ENCODE measurements around the gene SLX4.

Gene SLX4

GRCh38 chr16:3578121-3578520 is 33.3 kb downstream of the SLX4 start:
- TF ChIP-seq POLR2AphosphoS5 (IDR thresholded peaks at IDR 0.05; ENCODE audit: low read depth, low read length): no peak
- no peak for TF ChIP-seq FOXP2 (optimal IDR thresholded peaks at IDR 0.05; ENCODE audit: borderline replicate concordance, extremely low read depth, extremely low read length, insufficient read depth)
- TF ChIP-seq TAF1 (IDR thresholded peaks at IDR 0.05; ENCODE audit: borderline replicate concordance, insufficient read depth, low read length): no peak
- no peak for TF ChIP-seq SIN3A (IDR thresholded peaks at IDR 0.05; ENCODE audit: borderline replicate concordance, insufficient read depth, low read length)
- no peak for TF ChIP-seq REST (IDR thresholded peaks at IDR 0.05; ENCODE audit: insufficient read depth in 1 of 2, low read depth in 2 of 2, low read length in 2 of 2)

- TF ChIP-seq POLR2AphosphoS5 (IDR thresholded peaks at IDR 0.05; ENCODE audit: low read depth, low read length) (no peak), REST (IDR thresholded peaks at IDR 0.05; ENCODE audit: insufficient read depth in 1 of 2, low read depth in 2 of 2, low read length in 2 of 2) (no peak), SIN3A (IDR thresholded peaks at IDR 0.05; ENCODE audit: borderline replicate concordance, insufficient read depth, low read length) (no peak), FOXP2 (optimal IDR thresholded peaks at IDR 0.05; ENCODE audit: borderline replicate concordance, extremely low read depth, extremely low read length, insufficient read depth) (peak; percentile 55), TAF1 (IDR thresholded peaks at IDR 0.05; ENCODE audit: borderline replicate concordance, insufficient read depth, low read length) (no peak)
Measured at GRCh38 chr16:3577302-3577752, 34.1 kb downstream of the SLX4 start, which contains the start of gene NLRC3. TSS of gene NLRC3 (minus strand) at chr16:3577403. CDS start at chr16:3565036, 12,367 bp downstream.

GRCh38 chr16:3576211-3576610 is 35.2 kb downstream of the SLX4 start:
- TF ChIP-seq REST (IDR thresholded peaks at IDR 0.05; ENCODE audit: insufficient read depth in 1 of 2, low read depth in 2 of 2, low read length in 2 of 2) (no peak), TAF1 (IDR thresholded peaks at IDR 0.05; ENCODE audit: borderline replicate concordance, insufficient read depth, low read length) (no peak), POLR2AphosphoS5 (IDR thresholded peaks at IDR 0.05; ENCODE audit: low read depth, low read length) (no peak), SIN3A (IDR thresholded peaks at IDR 0.05; ENCODE audit: borderline replicate concordance, insufficient read depth, low read length) (no peak), FOXP2 (optimal IDR thresholded peaks at IDR 0.05; ENCODE audit: borderline replicate concordance, extremely low read depth, extremely low read length, insufficient read depth) (no peak)

GRCh38 chr16:3575491-3575890 is 35.9 kb downstream of the SLX4 start:
- TF ChIP-seq REST (IDR thresholded peaks at IDR 0.05; ENCODE audit: insufficient read depth in 1 of 2, low read depth in 2 of 2, low read length in 2 of 2): no peak
- no peak for TF ChIP-seq TAF1 (IDR thresholded peaks at IDR 0.05; ENCODE audit: borderline replicate concordance, insufficient read depth, low read length)
- TF ChIP-seq SIN3A (IDR thresholded peaks at IDR 0.05; ENCODE audit: borderline replicate concordance, insufficient read depth, low read length): no peak
- no peak for TF ChIP-seq POLR2AphosphoS5 (IDR thresholded peaks at IDR 0.05; ENCODE audit: low read depth, low read length)
- TF ChIP-seq FOXP2 (optimal IDR thresholded peaks at IDR 0.05; ENCODE audit: borderline replicate concordance, extremely low read depth, extremely low read length, insufficient read depth): no peak

GRCh38 chr16:3574195-3574594 is 37.2 kb downstream of the SLX4 start:
- TF ChIP-seq TAF1 (IDR thresholded peaks at IDR 0.05; ENCODE audit: borderline replicate concordance, insufficient read depth, low read length) (no peak), SIN3A (IDR thresholded peaks at IDR 0.05; ENCODE audit: borderline replicate concordance, insufficient read depth, low read length) (no peak), POLR2AphosphoS5 (IDR thresholded peaks at IDR 0.05; ENCODE audit: low read depth, low read length) (no peak)
